Esophagus muscularis mucosa (tissue), 4 donors: ENCODE data around the gene FAM120AOS. TPM values are rescaled to one million over a fixed set of nuclear protein-coding genes. Genes with fewer than 3 reads are reported as not detected.

Source experiments
- DNase-seq: peaks from one replicate; pipeline ENCODE4 v3.0.0-alpha.2; 2017; ENCODE audit errors: extremely low spot score
- H3K27ac ChIP-seq, 4 donors: fragments of 200-600 bp; sonication (generic); replicated peaks in 1 of 4; 1 replicate in 3 of 4; 2 replicates in 1 of 4; pipeline ENCODE4 v1.5.1; 2016 to 2019; ENCODE audit warnings: mild to moderate bottlenecking in 1 of 4
- H3K27me3 ChIP-seq, 4 donors: fragments of 200-600 bp; sonication (generic); one replicate each; pipeline versions ENCODE4 v1.5.1 to v1.6.0; 2016 to 2019
- H3K36me3 ChIP-seq, 4 donors: fragments of 200-600 bp; sonication (generic); one replicate each; pipeline ENCODE4 v1.5.1; 2016 to 2019
- H3K4me1 ChIP-seq, 4 donors: fragments of 200-600 bp; sonication (generic); one replicate each; pipeline ENCODE4 v1.5.1; 2016 to 2019
- H3K4me3 ChIP-seq, 4 donors: fragments of 200-600 bp; sonication (generic); 1 replicate in 2 of 4; 2 replicates in 2 of 4; pipeline ENCODE4 v1.5.1; 2016 to 2019; ENCODE audit warnings: mild to moderate bottlenecking in 4 of 4, moderate library complexity in 1 of 4
- H3K9me3 ChIP-seq, 4 donors: fragments of 200-600 bp; sonication (generic); 1 replicate in 3 of 4; 2 replicates in 1 of 4; pipeline ENCODE4 v1.5.1; 2016 to 2019
- CTCF ChIP-seq, 3 experiments: fragments of 200-600 bp in 2 of 3; fragments of 450-650 bp in 1 of 3; sonication (generic) in 2 of 3; IDR thresholded peaks; one replicate each; pipeline ENCODE4 v1.5.1; 2017 to 2019; ENCODE audit warnings: antibody characterized with exemption in 3 of 3, mild to moderate bottlenecking in 2 of 3, moderate library complexity in 1 of 3
- EP300 ChIP-seq: sonication (generic); formaldehyde crosslinking; IDR thresholded peaks from one replicate; pipeline ENCODE4 v1.6.1; 2017; ENCODE audit warnings: antibody characterized with exemption
- POLR2A ChIP-seq: fragments of 450-650 bp; IDR thresholded peaks from one replicate; pipeline ENCODE4 v1.6.1; 2017; ENCODE audit warnings: antibody characterized with exemption, moderate library complexity, mild to moderate bottlenecking, low read depth
- POLR2AphosphoS5 ChIP-seq, 2 donors: sonication (generic); formaldehyde crosslinking; IDR thresholded peaks; one replicate each; pipeline ENCODE4 v1.6.1; 2017; ENCODE audit warnings: antibody characterized with exemption in 2 of 2
- WGBS: methylation state at CpG from one replicate; pipeline ENCODE4 v1.1.5; 2018; 5-methylcytosine and 5-hydroxymethylcytosine counted together
- intact Hi-C: fragments of 100-400 bp; cut with DNase I; formaldehyde crosslinking; loops from one replicate; pipeline ENCODE4 v1.15.1; 2023
- total RNA-seq, 4 donors: library from RNA; depleted of rRNA; stranded (reverse); fragments of >200 nt; gene quantifications; one replicate each; pipeline versions ENCODE4 v1.1.0 to v1.2.1, GENCODE V29; 2016

FAM120AOS gene
- total RNA-seq, 4 donors from 2014 or later, result 51.7 to 63.6 (median 55.3) TPM

GRCh38 chr9:93463638-93464248 is 10.4 kb upstream of the FAM120AOS start:
- H3K4me1 ChIP-seq, result peaks cover 69 to 89% (median 74%) of the 10 kb centered on the region in 4 donors
- H3K36me3 ChIP-seq, result no peaks in the 10 kb centered on the region
- 88% methylated on average over 4 of the region's 4 CpGs for WGBS
- no peak overlapping the region for H3K4me3 ChIP-seq
- TF ChIP-seq EP300 (no peak), POLR2A (no peak), CTCF (IDR thresholded peaks at IDR 0.05) (no peak), POLR2AphosphoS5 (IDR thresholded peaks at IDR 0.05) (no peak)
- no peak for DNase-seq
- no peaks in the 10 kb centered on the region for H3K9me3 ChIP-seq
- no peaks in the 10 kb centered on the region for H3K27me3 ChIP-seq
- H3K27ac ChIP-seq, result no peak overlapping the region
- intact Hi-C loops, result no loop called here

GRCh38 chr9:93461821-93462220 is 8.4 kb upstream of the FAM120AOS start:
- peaks cover 65 to 89% (median 74%) of the 10 kb centered on the region in 4 donors for H3K4me1 ChIP-seq
- 84% methylated on average over 2 of the region's 2 CpGs for whole genome bisulfite sequencing

GRCh38 chr9:93461414-93461743 is 8.0 kb upstream of the FAM120AOS start:
- intact Hi-C loops, result no loop called here
- no peaks in the 10 kb centered on the region for H3K36me3 ChIP-seq
- no peak overlapping the region for H3K4me3 ChIP-seq
- TF ChIP-seq EP300 (no peak), POLR2A (no peak), CTCF (IDR thresholded peaks at IDR 0.05) (no peak), POLR2AphosphoS5 (IDR thresholded peaks at IDR 0.05) (no peak)
- no peak overlapping the region for H3K27ac ChIP-seq
- H3K9me3 ChIP-seq, result no peaks in the 10 kb centered on the region
- H3K4me1 ChIP-seq, result peaks cover 65 to 89% (median 74%) of the 10 kb centered on the region in 4 donors
- DNase-seq, result no peak
- H3K27me3 ChIP-seq, result no peaks in the 10 kb centered on the region
- WGBS, result 96% methylated on average over 1 of the region's 1 CpG

More at GRCh38 chr9:93461821-93462220, 8.4 kb upstream of the FAM120AOS start:
- H3K9me3 ChIP-seq, result no peaks in the 10 kb centered on the region
- TF ChIP-seq EP300 (no peak), POLR2AphosphoS5 (IDR thresholded peaks at IDR 0.05) (no peak), CTCF (IDR thresholded peaks at IDR 0.05) (no peak), POLR2A (no peak)
- intact Hi-C loops, result no loop called here
- no peak overlapping the region for H3K27ac ChIP-seq
- H3K36me3 ChIP-seq, result no peaks in the 10 kb centered on the region
- H3K27me3 ChIP-seq, result no peaks in the 10 kb centered on the region
- no peak overlapping the region for H3K4me3 ChIP-seq
- no peak for DNase-seq

GRCh38 chr9:93460689-93461413 is 7.5 kb upstream of the FAM120AOS start:
- no peak for DNase-seq
- H3K4me1 ChIP-seq, result peaks cover 63 to 89% (median 74%) of the 10 kb centered on the region in 4 donors
- H3K36me3 ChIP-seq, result no peaks in the 10 kb centered on the region
- no peaks in the 10 kb centered on the region for H3K9me3 ChIP-seq
- intact Hi-C loops, result no loop called here
- WGBS, result 90% methylated on average over 3 of the region's 3 CpGs
- no peak overlapping the region for H3K4me3 ChIP-seq
- H3K27me3 ChIP-seq, result no peaks in the 10 kb centered on the region
- no peak overlapping the region for H3K27ac ChIP-seq
- TF ChIP-seq CTCF (IDR thresholded peaks at IDR 0.05) (no peak), EP300 (no peak), POLR2A (no peak), POLR2AphosphoS5 (IDR thresholded peaks at IDR 0.05) (no peak)
